ENCODE data around the gene KCNQ1.

DNA sequence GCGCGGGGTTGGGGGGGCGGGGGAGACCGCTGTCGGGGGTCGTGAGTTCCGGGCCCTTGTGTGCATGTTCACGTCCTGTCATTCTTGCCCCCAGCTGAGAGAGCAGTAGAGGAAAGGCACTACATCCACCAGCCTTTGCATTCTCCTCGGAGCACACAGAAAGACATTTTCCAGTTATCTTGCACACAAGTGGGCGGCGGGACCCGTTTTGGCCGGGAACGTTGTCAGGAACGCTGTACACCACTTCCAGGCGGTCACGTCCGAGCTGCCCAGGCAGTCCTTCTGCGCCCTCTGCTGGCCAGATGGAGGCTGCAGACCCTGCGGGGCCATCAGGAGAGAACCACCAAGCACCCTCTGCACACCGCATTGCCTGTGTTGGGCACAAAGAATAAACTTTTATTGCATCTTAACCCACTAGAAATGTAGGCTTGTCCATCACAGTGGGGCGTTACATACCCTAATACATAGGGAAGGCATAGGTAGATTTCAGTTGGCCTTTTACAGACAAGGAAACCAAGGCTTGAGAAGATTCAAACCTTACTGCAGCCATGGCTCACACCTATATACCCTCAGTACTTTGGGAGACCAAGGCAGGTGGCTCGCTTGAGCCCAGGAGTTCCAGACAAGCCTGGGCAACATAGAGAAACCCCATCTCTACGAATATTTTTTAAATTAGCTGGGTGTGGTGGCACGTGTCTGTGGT is 443.6 kb downstream of the KCNQ1 start:
- no peak for TF ChIP-seq EZH2 (IDR thresholded peaks at IDR 0.05; ENCODE audit: low read length, missing control alignments)
- TF ChIP-seq, protein P1, sequence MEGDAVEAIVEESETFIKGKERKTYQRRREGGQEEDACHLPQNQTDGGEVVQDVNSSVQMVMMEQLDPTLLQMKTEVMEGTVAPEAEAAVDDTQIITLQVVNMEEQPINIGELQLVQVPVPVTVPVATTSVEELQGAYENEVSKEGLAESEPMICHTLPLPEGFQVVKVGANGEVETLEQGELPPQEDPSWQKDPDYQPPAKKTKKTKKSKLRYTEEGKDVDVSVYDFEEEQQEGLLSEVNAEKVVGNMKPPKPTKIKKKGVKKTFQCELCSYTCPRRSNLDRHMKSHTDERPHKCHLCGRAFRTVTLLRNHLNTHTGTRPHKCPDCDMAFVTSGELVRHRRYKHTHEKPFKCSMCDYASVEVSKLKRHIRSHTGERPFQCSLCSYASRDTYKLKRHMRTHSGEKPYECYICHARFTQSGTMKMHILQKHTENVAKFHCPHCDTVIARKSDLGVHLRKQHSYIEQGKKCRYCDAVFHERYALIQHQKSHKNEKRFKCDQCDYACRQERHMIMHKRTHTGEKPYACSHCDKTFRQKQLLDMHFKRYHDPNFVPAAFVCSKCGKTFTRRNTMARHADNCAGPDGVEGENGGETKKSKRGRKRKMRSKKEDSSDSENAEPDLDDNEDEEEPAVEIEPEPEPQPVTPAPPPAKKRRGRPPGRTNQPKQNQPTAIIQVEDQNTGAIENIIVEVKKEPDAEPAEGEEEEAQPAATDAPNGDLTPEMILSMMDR (conservative IDR thresholded peaks at IDR 0.05 in 1 of 2, IDR thresholded peaks at IDR 0.05 in 1 of 2; ENCODE audit: low read depth in 1 of 2, low read length in 2 of 2), result peak; percentile 92 to 98

Data from fibroblast of lung (primary cell).